Cerebellar cortex (tissue), 1 donor: Measurements from ENCODE around the gene ANKRD18B.
A peak's percentile ranks its signal among the peaks of the same experiment; 100 is the strongest.
"Not testable (repeated sequence)": the region's sequence is repeated elsewhere in the genome, so short reads cannot be mapped to it uniquely, and the experiment has no call there.

Experiments
- DNase-seq: peaks from one replicate; pipeline ENCODE4 v3.0.0-alpha.2; 2015; ENCODE audit warnings: low spot score

The ANKRD18B gene

GRCh38 chr9:33523397-33524305 lies at the start of gene ANKRD18B:
Gene ANKRD18B (plus strand): TSS chr9:33524251. CDS start chr9:33524490, 239 bp downstream.
- peak; percentile 72 for DNase-seq

DNA sequence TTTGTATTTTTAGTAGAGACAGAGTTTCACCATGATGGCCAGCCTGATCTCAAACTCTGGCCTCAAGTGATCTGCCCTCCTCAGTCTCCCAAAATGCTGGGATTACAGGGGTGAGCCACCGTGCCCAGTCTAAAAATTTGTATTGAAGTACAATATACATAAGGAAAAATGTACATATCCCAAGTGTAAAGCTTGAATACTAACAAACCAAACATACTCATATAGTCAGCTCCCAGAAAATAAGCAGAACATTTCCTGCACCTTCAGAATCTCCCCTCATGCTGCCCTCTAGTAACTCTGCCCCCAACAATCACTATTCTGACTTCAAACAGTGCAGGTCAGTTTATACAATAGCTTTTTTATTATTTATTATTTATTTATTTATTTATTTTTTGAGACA lies 48.7 kb upstream of the ANKRD18B start:
- DNase-seq: no peak

DNA sequence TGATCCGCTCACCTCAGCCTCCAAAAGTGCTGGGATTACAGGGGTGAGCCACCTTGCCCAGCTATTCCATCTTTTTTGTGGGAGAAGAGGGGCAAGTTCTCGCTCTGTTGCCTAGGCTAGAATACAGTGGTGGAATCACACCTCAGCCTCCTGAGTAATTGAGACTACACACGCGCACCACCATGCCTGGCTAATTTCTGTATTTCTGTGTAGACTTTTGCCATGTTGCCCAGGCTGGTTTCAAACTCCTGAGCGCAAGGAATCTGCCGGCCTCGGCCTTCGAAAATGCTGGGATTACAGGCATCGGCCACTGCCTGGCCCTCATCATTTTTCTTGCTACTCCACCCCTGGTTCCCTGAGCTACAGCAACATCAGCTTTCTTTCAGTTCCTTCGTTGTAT lies 47.5 kb upstream of the ANKRD18B start:
- DNase-seq: no peak

DNA sequence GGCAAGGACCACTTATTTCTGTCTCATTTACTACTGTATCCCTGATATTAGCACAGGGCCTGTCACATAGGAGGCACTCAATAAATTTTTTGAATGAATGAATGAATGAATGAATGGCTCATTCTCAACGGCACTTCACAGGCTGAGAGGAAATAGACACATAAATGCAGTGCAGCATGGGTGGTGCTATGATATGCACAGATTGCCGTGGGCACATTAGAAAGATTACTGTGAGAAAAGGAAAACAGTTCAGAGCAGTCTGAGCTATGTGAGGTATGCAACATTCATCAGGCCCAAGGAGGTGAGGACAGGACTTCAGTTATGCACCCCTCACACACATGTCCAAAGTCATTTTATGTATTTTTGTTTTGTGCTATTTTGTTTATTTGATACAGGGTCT lies 43.9 kb upstream of the ANKRD18B start:
- no peak for DNase-seq

DNA sequence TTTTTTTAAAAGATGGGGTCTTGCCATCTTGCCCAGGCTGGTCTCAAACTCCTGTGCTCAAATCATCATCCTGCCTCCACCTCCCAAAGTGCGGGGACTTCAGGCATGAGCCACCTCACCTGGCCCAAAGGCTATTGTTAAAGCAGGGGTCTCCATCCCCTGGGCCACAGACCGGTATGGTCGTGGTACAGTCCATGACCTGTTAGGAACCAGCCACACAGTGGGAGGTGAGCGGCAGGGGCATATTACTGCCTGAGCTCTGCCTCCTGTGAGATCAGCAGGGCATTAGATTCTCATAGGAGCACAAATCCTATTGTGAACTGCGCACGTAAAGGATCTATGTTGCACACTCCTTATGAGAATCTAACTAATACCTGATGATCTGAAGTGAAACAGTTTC lies 43.1 kb upstream of the ANKRD18B start:
- no peak for DNase-seq

- DNase-seq: not testable (repeated sequence)
Observed at GRCh38 chr9:33485312-33485711, 38.7 kb upstream of the ANKRD18B start.

DNA sequence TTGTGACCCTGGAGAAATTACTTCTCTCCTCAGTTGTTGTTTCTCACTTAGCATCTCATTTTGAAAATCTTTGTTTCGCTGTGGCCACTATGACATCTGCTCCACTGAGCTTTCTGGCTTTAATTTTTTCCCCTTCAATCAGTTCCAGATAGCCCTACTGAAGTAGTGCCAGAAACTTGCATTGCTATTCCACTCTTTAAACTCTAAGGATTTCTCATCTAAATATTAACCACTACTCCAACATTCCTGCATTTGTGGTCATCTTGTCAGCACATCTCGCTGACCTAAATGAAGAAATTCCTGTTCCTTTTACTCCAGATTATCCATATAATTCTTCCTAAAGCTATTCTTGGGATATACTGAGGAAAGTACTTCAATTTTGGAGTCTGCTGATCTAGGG lies 35.0 kb upstream of the ANKRD18B start:
- no peak for DNase-seq

- not testable (repeated sequence) for DNase-seq
Observed at GRCh38 chr9:33493819-33494218, 30.2 kb upstream of the ANKRD18B start.

GRCh38 chr9:33498387-33498786 lies 25.7 kb upstream of the ANKRD18B start:
- no peak for DNase-seq

DNA sequence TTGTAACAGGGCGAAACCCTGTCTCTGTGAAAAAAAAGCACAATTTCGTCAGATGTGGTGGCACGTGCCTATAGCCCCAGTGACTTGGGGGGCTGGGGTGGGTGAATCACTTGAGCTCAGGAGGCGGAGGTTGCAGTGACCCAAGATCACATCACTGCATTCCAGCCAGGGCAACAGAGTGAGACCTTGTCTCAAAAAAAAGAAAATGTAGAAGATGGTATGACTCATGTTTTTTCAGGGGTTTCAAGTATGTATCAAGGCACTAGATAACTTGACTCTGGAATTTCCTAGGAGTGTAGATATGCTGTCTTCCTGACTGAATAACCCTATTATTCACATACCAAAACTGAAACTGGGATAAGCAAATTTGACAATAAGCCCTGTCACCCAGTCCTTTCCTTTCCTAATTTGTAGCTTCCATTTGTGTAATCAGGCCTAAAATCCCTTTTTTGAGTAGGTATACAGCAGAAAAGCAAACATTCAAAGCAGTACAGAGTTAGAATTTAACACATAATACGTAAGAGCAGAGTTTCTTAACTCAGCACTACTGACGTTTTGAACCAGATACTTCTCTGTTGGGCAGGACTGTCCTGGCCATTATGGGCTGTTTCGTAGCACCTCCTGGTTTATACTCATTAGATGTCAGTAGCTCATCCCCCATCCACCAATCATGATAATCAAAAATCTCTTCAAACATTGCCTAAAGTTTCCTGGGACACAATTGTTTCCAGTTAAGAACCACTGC lies 17.3 kb upstream of the ANKRD18B start:
- no peak for DNase-seq

DNA sequence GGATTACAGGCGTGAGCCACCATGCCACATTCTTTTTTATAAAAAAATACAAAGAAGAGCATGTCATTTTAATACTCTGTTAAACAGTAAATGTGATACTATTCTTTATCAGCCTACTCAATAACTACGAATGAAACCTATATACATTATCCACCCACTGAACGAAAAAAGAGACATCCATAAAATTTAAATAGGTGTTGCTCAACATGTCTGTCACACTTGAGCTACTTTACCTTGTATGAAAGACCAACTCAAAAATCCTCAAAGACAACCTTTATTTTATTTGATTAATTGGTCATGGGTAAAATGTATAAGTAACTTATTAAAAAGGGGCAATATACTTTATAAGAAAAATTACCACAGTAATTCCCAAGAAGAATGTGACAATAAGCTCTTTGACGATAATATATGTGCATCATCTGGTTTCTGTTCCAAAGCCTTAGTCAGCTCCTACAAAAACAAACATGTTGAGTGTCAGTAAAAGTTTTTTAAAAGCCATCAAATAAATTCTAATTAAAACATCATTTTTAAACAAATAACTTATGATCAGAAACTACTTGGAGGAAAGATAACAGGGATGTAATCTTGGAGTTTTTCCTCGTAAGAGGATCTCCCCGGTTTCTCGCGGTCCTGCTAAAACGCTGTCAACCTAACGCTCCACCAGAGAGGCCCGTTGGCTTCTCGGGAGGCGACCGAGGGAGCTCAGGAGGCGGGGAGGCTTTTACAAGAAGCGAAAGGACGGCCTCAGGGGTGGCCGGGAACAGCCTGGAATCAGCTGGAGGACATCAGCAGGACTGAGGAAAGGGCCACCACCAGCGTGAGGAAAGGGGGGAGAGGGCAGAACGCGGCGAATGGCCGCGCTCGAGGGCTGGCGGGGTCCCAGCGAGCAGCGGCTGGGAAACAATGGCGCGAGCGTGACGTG lies 13.5 kb upstream of the ANKRD18B start:
- peak; percentile 73 for DNase-seq

- DNase-seq: not testable (repeated sequence)
Observed at GRCh38 chr9:33511184-33511517, 12.9 kb upstream of the ANKRD18B start.

DNA sequence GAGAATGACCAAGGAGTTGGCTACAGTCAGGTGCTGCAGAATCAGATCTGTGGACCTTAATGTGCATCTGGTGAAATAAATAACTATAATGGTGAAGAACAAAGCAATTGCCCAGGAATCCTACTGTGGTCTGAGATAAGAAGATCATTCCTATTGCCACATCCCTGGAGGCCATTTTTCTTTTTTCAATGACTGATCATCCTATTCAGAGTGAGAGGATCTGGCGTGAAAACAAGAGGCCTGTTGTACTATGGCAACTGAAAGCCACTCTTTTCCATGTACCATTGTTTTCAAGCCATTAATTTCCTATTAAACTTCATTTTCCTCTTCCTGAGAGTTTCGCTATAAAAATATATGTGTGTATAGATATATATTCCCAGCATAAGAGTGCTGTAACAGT lies 11.5 kb upstream of the ANKRD18B start:
- not testable (repeated sequence) for DNase-seq

GRCh38 chr9:33515342-33515995 lies 8.6 kb upstream of the ANKRD18B start:
- not testable (repeated sequence) for DNase-seq

- not testable (repeated sequence) for DNase-seq
Observed at GRCh38 chr9:33516397-33516796, 7.7 kb upstream of the ANKRD18B start.

DNA sequence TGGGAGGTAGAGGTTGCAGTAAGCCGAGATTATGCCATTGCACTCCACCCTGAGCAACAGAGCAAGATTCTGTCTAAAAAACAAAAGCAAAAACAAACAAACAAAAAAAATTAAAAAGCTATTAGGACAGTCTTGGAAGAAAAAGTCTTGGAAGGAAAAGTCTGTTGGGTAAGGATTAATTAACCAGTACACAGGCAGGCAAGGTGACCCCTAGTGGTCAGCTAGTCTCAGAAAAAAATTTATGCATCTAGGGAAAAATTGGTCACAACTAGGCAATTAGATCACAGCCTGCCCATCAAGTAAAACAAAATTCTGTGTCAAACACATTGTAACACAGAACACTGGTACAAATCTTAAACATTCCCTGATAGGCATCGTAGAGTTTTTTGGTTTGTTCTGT lies 6.7 kb upstream of the ANKRD18B start:
- DNase-seq: peak; percentile 73

DNA sequence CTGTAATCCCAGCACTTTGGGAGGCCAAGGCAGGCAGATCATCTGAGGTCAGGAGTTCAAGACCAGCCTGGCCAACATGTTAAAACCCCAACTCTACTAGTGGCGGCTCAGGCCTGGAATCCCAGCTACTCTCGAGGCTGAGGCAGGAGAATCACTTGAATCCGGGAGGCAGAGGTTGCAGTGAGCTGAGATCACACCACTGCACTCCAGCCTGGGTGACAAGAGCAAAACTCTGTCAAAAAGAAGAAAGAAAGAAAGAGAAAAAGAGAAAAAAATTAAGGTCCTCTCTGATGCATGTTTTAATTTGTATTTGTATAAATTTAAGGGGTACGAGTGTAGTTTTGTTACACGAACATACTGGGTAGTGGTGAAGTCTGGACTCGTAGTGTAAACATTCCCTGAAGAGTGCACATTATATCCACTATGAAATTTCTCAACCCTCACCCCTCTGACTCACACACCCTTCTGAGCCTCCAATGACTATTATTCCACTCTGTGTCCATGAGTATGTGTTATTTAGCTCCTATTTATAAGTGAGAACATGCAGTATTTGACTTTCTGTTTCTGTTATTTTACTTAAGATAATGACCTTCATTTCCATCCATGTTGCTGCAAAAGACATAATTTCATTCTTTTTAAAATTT lies 6.0 kb upstream of the ANKRD18B start:
- not testable (repeated sequence) for DNase-seq

DNA sequence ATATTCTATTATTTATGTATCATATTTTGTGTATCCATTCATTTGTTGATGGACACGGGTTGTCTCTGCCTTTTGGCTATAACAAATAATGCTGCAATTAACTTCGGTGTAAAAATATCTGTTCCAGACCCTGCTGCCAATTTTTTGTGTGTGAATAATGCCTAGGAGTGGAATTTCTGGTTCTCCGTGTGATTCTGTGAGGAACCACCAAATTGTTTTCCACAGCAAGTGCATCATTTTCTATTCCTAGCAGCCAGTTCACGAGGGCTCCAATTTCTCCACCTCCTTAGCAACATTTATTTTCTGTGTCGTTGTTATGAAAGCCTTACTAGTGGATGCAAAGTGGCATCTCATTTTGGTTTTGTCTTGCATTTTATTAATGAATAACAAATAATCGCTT lies 2.2 kb upstream of the ANKRD18B start:
- DNase-seq: peak; percentile 61

- DNase-seq: peak; percentile 52
Observed at GRCh38 chr9:33524306-33524947, 376 bp downstream of the ANKRD18B start.

DNA sequence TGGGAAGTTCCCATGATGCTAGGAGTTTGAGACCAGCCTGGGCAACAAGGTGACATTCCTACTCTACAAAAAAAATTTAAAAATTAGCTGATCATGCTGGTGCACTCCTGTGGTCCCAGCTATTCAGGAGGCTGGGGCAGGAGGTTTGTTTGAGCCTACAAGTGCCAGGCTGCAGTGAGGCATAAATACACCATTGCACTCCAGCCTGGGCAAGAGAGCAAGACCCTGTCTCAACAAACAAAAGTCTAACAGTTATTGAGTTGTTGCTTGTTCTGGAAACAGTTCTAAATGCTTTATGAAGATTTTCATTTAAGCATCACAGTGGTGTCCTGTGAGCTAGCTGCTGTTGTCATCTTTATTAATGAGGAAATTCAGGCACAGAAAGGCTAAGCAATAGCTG lies 4.0 kb downstream of the ANKRD18B start:
- DNase-seq: not testable (repeated sequence)
